Measurements from ENCODE around the gene METRNL.
"Not testable (repeated sequence)": the region's sequence is repeated elsewhere in the genome, so short reads cannot be mapped to it uniquely, and the experiment has no call there.

The METRNL gene, protein sequence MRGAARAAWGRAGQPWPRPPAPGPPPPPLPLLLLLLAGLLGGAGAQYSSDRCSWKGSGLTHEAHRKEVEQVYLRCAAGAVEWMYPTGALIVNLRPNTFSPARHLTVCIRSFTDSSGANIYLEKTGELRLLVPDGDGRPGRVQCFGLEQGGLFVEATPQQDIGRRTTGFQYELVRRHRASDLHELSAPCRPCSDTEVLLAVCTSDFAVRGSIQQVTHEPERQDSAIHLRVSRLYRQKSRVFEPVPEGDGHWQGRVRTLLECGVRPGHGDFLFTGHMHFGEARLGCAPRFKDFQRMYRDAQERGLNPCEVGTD

GRCh38 chr17:83079352-83079747 is at the start of gene METRNL:
Gene METRNL, plus strand, starts transcription at chr17:83079609. Its CDS starts 207 bp downstream, at chr17:83079816.
- TF ChIP-seq CTCF (IDR thresholded peaks at IDR 0.05; ENCODE audit: low read depth, low read length): no peak
- no peak for DNase-seq (ENCODE audit: extremely low read depth, low read depth)

DNA sequence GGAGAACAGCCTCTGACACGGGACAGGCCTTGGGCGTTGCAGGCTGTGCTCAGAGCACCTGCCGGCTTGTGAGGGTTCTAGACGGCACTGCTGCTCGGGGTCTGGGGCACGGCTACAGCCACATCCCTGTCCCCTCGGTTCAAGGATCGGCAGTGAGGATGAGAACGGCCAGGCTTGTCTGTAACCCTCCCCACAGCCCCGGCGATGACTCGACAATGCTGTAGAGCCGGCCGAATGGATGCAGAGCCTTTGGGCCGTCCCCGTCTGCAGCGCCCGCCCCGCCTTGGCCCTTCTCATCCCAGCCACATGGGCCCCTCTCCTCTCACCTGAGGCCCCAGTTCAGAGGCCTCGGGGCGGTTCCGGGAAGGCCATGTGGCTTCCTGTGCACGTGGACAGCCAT is 49.0 kb upstream of the METRNL start:
- no peak for DNase-seq (ENCODE audit: extremely low read depth, low read depth)
- no peak for TF ChIP-seq CTCF (IDR thresholded peaks at IDR 0.05; ENCODE audit: low read depth, low read length)

GRCh38 chr17:83031321-83031945 is 48.0 kb upstream of the METRNL start:
- TF ChIP-seq CTCF (IDR thresholded peaks at IDR 0.05; ENCODE audit: low read depth, low read length): no peak
- DNase-seq (ENCODE audit: extremely low read depth, low read depth): no peak

DNA sequence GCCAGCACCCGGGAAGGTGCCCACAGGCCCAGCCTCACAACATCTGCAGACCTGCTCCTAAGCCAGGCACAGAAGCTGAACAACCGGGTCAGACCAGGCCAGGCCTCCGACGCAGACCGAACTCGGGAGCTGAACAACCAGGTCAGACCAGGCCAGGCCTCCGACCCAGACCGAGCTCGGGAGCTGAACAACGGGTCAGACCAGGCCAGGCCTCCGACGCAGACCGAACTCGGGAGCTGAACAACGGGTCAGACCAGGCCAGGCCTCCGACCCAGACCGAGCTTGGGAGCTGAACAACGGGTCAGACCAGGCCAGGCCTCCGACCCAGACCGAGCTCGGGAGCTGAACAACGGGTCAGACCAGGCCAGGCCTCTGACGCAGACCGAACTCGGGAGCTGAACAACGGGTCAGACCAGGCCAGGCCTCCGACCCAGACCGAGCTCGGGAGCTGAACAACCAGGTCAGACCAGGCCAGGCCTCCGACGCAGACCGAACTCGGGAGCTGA is 47.4 kb upstream of the METRNL start:
- DNase-seq (ENCODE audit: extremely low read depth, low read depth): not testable (repeated sequence)

DNA sequence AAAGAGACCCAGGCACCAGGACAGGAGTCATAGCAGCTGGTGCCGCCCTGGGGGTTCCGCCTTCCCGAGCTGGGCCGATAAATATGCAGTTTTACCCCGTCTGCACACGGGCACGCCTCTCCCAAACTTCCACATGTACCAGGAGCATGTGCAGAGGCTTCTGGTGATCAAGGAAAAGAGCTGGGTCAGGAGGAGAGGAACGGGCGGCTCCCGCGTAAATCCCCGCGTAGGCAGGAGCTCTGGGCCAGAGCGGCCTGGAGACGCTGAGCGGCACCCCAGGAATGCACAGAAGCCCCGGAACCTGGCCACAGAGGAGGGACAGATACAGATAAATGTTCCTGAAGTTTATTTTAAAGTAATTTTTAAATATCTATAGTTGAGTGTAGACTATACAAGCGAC is 46.6 kb upstream of the METRNL start:
- no peak for DNase-seq (ENCODE audit: extremely low read depth, low read depth)
- no peak for TF ChIP-seq CTCF (IDR thresholded peaks at IDR 0.05; ENCODE audit: low read depth, low read length)

GRCh38 chr17:83034525-83034924 is 44.9 kb upstream of the METRNL start:
- TF ChIP-seq CTCF (IDR thresholded peaks at IDR 0.05; ENCODE audit: low read depth, low read length): no peak
- no peak for DNase-seq (ENCODE audit: extremely low read depth, low read depth)

DNA sequence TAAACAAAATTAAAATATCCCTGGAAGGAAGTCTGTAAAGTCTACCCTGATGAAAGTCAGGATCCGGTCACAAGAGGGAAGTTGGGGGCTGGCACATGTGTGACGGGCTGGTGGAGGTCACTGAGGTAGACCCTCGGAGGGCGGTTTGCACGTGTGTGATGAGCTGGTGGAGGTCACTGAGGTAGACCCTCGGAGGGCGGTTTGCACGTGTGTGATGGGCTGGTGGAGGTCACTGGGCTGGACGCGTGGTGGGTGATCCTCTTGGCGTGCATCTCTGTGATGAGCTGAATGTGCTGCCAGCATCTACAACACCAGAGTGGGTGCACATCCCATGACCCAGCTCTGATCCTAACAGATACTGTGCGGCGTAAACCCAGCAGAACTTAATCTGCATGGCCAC is 43.7 kb upstream of the METRNL start:
- no peak for TF ChIP-seq CTCF (IDR thresholded peaks at IDR 0.05; ENCODE audit: low read depth, low read length)
- DNase-seq (ENCODE audit: extremely low read depth, low read depth): no peak

Measured in AG09319 (cell line).